NB4 (cell line): ENCODE measurements around the gene SULT4A1.

Experiments used
- CTCF ChIP-seq: IDR thresholded peaks from one replicate; pipeline ENCODE4 v1.5.1; 2012; ENCODE audit warnings: low read depth, low read length
- MYC ChIP-seq: IDR thresholded peaks from 2 replicates; pipeline ENCODE4 v1.6.1; 2011; ENCODE audit warnings: low read depth, low read length
- POLR2A ChIP-seq: IDR thresholded peaks from 2 replicates; pipeline ENCODE4 v1.6.1; 2011; ENCODE audit warnings: mild to moderate bottlenecking; ENCODE audit not compliant: insufficient read length; ENCODE audit errors: extremely low read depth

- no peak for TF ChIP-seq MYC
- no peak for TF ChIP-seq POLR2A
- no peak for TF ChIP-seq CTCF
Measured at GRCh38 chr22:43892183-43892894, 30.0 kb upstream of the SULT4A1 start.
